B cell (primary cell): Measurements from ENCODE around the gene ELK1. TPM values are rescaled to one million over a fixed set of nuclear protein-coding genes. Genes with fewer than 3 reads are reported as not detected.
"Not testable (repeated sequence)": the region's sequence is repeated elsewhere in the genome, so short reads cannot be mapped to it uniquely, and the experiment has no call there.

Source experiments
- ATAC-seq: fragments of 200-7000 bp; cut with Tn5 transposase; one replicate; pipeline ENCODE4 v1.10.0; 2021; ENCODE audit warnings: low read depth, mild to moderate bottlenecking, moderate number of reproducible peaks, moderate library complexity
- CTCF ChIA-PET: fragments of 350-600 bp; sonication (Branson Sonifier 250); formaldehyde crosslinking; loops from one replicate; lab custom pipeline; 2021; ENCODE audit warnings: antibody characterized with exemption, inconsistent platforms; lab: Charles Lee
- POLR2A ChIA-PET: fragments of 350-600 bp; sonication (Branson Sonifier 250); formaldehyde crosslinking; loops from one replicate; lab custom pipeline; 2021; ENCODE audit warnings: antibody characterized with exemption; lab: Charles Lee
- DNase-seq: peaks from one replicate; pipeline ENCODE4 v3.0.0; 2013
- H2AFZ ChIP-seq: 2 replicates; pipeline ENCODE4 v1.6.1; 2012; ENCODE audit warnings: mild to moderate bottlenecking, low read depth, low read length; ENCODE audit not compliant: insufficient read depth, poor library complexity, severe bottlenecking
- H3K27ac ChIP-seq, 2 donors: 1 replicate in 1 of 2; 2 replicates in 1 of 2; pipeline ENCODE4 v1.5.1; 2012 to 2013; ENCODE audit warnings: low read length in 2 of 2, mild to moderate bottlenecking in 2 of 2, moderate library complexity in 1 of 2
- H3K27me3 ChIP-seq, 4 experiments: fragments of 200-600 bp in 1 of 4; sonication (generic) in 1 of 4; replicated peaks in 1 of 4; 1 replicate in 2 of 4; 2 replicates in 2 of 4; pipeline versions ENCODE4 v1.6.1 to v1.7.0; 2013 to 2016; ENCODE audit warnings: low read length in 3 of 4, mild to moderate bottlenecking in 2 of 4, mixed read lengths in 1 of 4, moderate library complexity in 1 of 4; ENCODE audit not compliant: insufficient read depth in 4 of 4, control insufficient read depth in 3 of 4; ENCODE audit errors: control extremely low read depth in 1 of 4
- H3K36me3 ChIP-seq, 2 experiments: replicated peaks in 1 of 2; 1 replicate in 1 of 2; 2 replicates in 1 of 2; pipeline versions ENCODE4 v1.6.1 to v1.7.1; 2013; ENCODE audit warnings: low read length in 1 of 2; ENCODE audit not compliant: insufficient read depth in 2 of 2, control insufficient read depth in 1 of 2; ENCODE audit errors: control extremely low read depth in 1 of 2, extremely low read depth in 1 of 2
- H3K4me1 ChIP-seq, 2 donors: fragments of 200-600 bp in 1 of 2; sonication (generic) in 1 of 2; 1 replicate in 1 of 2; 2 replicates in 1 of 2; pipeline versions ENCODE4 v1.5.1 to v1.6.1; 2013 to 2017; ENCODE audit warnings: low read length in 2 of 2; ENCODE audit not compliant: control insufficient read depth in 2 of 2, insufficient read depth in 2 of 2
- H3K4me2 ChIP-seq: replicated peaks from 2 replicates; pipeline ENCODE3; 2012; ENCODE audit warnings: mild to moderate bottlenecking, low read depth, low read length; ENCODE audit not compliant: poor library complexity, severe bottlenecking
- H3K4me3 ChIP-seq, 5 experiments: fragments of 200-600 bp in 1 of 5; sonication (generic) in 1 of 5; 1 replicate in 3 of 5; 2 replicates in 2 of 5; pipeline versions ENCODE4 v1.5.1 to v1.7.0; 2011 to 2016; ENCODE audit warnings: low read length in 4 of 5, mild to moderate bottlenecking in 4 of 5, low read depth in 2 of 5, control low read depth in 1 of 5, moderate library complexity in 1 of 5; ENCODE audit not compliant: insufficient read depth in 1 of 5; ENCODE audit errors: control extremely low read depth in 1 of 5, extremely low read depth in 1 of 5
- H3K79me2 ChIP-seq: fragments of 200-600 bp; sonication (generic); one replicate; pipeline ENCODE4 v1.6.0; 2016; ENCODE audit warnings: low read length; ENCODE audit not compliant: control insufficient read depth, insufficient read depth
- H3K9ac ChIP-seq: fragments of 200-600 bp; sonication (generic); 2 replicates; pipeline ENCODE4 v1.6.1; 2017; ENCODE audit warnings: mild to moderate bottlenecking, low read length, moderate library complexity
- H3K9me3 ChIP-seq, 3 donors: one replicate each; pipeline versions ENCODE4 v1.6.1 to v1.7.1; 2013; ENCODE audit warnings: low read length in 2 of 3; ENCODE audit not compliant: control insufficient read depth in 2 of 3, insufficient read depth in 1 of 3; ENCODE audit errors: control extremely low read depth in 1 of 3
- H4K20me1 ChIP-seq: 2 replicates; pipeline ENCODE4 v1.6.0; 2012; ENCODE audit warnings: mild to moderate bottlenecking, low read length; ENCODE audit not compliant: insufficient read depth, control insufficient read depth, poor library complexity, severe bottlenecking
- H3K27ac Mint-ChIP-seq: one replicate; pipeline ENCODE4 v1.8.0; 2021; ENCODE audit warnings: mixed read lengths
- H3K27me3 Mint-ChIP-seq: one replicate; pipeline ENCODE4 v1.8.0; 2021; ENCODE audit warnings: mixed read lengths
- H3K4me1 Mint-ChIP-seq: one replicate; pipeline ENCODE4 v1.8.0; 2021; ENCODE audit warnings: mixed read lengths
- H3K4me3 Mint-ChIP-seq: one replicate; pipeline ENCODE4 v1.8.0; 2021; ENCODE audit warnings: mixed read lengths
- H3K9me3 Mint-ChIP-seq: one replicate; pipeline ENCODE4 v1.8.0; 2022; ENCODE audit warnings: mixed read lengths; ENCODE audit not compliant: insufficient read depth
- EZH2 ChIP-seq: IDR thresholded peaks from 2 replicates; pipeline ENCODE4 v1.6.1; 2012; ENCODE audit warnings: borderline replicate concordance, low read depth, mild to moderate bottlenecking, moderate library complexity, low read length; ENCODE audit not compliant: insufficient read depth, poor library complexity, severe bottlenecking
- WGBS: methylation state at CpG from one replicate; pipeline ENCODE4 v1.1.5; 2013; ENCODE audit warnings: missing lambda C conversion rate; ENCODE audit not compliant: insufficient coverage; 5-methylcytosine and 5-hydroxymethylcytosine counted together
- intact Hi-C: fragments of 100-400 bp; cut with micrococcal nuclease; formaldehyde crosslinking; loops from one replicate; pipeline ENCODE4 v1.10.0; 2022
- polyA plus RNA-seq: library from polyadenylated mRNA; depleted of rRNA; stranded (reverse); fragments of >200 nt; gene quantifications from 2 replicates; pipeline ENCODE4 v1.2.3, GENCODE V29; 2012
- total RNA-seq, 2 donors: library from RNA; stranded (reverse); fragments of 120-200 nt in 1 of 2; gene quantifications; 1 replicate in 1 of 2; 2 replicates in 1 of 2; pipeline versions ENCODE4 v1.2.3 to v1.2.4, GENCODE V29; 2013 to 2022
- TF ChIP-seq, protein P1 (sequence below): fragments of 200-600 bp; IDR thresholded peaks from one replicate; pipeline ENCODE4 v1.8.0; 2022; ENCODE audit warnings: antibody characterized with exemption, mild to moderate bottlenecking

ELK1 gene
- total and polyA plus RNA-seq, 2 donors (not counting 1 experiment from before 2014, with no cell fraction given) = 14.2 to 22.7 TPM

DNA sequence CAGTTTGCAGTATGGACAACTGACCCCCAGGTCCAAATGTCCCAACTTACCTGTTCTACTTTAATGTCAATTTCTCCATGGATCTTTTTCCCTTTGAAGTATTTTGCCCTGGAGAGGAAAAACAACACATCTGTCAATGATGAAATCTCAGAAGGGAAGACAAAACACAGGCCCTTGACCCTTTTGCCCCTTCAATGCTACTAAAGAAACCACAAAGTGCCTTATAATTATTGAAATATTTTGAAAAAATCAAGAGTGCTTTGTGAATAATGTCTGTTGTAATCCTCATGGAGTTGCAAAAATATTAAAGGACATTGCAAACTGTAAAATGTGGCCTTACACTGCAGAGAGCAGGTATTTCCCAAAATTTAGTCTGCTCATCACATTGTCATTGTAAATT, 43.3 kb downstream of the ELK1 start:
- Mint-ChIP-seq H3K27me3 (no peaks in the 10 kb centered on the region), H3K4me1 (no peaks in the 10 kb centered on the region), H3K9me3 (no peaks in the 10 kb centered on the region), H3K4me3 (no peak overlapping the region), H3K27ac (no peak overlapping the region)
- Histone ChIP-seq H3K27ac (no peak overlapping the region), H3K4me3 (no peak overlapping the region), H4K20me1 (no peaks in the 10 kb centered on the region), H3K4me2 (no peak overlapping the region), H3K9me3 (no peaks in the 10 kb centered on the region), H3K79me2 (no peaks in the 10 kb centered on the region), H3K27me3 (no peaks in the 10 kb centered on the region), H3K9ac (no peak overlapping the region), H3K4me1 (no peaks in the 10 kb centered on the region), H3K36me3 (no peaks in the 10 kb centered on the region), H2AFZ (no peak overlapping the region)
- POLR2A ChIA-PET = no interaction called here
- DNase-seq (no peak), ATAC-seq (no peak)
- no peak for TF ChIP-seq EZH2
- TF ChIP-seq, protein P1, sequence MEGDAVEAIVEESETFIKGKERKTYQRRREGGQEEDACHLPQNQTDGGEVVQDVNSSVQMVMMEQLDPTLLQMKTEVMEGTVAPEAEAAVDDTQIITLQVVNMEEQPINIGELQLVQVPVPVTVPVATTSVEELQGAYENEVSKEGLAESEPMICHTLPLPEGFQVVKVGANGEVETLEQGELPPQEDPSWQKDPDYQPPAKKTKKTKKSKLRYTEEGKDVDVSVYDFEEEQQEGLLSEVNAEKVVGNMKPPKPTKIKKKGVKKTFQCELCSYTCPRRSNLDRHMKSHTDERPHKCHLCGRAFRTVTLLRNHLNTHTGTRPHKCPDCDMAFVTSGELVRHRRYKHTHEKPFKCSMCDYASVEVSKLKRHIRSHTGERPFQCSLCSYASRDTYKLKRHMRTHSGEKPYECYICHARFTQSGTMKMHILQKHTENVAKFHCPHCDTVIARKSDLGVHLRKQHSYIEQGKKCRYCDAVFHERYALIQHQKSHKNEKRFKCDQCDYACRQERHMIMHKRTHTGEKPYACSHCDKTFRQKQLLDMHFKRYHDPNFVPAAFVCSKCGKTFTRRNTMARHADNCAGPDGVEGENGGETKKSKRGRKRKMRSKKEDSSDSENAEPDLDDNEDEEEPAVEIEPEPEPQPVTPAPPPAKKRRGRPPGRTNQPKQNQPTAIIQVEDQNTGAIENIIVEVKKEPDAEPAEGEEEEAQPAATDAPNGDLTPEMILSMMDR = no peak
- CTCF ChIA-PET = no interaction called here
- intact Hi-C loops = no loop called here

DNA sequence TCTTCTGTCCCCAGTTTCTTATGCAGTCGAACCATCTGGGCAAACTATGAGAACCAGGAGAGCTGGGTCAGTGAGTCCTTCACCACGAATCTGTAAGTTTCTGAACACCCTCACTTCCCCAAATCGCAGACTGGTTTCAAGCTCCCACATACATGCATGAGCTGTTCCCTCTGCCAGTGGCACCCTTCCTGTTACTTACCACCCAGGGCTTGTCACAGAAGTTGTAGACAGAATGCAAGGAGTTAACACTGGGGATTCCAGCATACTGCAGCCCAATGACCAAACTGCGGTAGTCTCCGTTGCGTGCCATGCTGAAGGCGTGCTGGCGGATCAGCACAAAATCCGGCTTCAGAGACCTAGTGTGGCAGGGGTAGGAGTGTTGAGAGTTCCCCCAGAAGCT, 45.3 kb downstream of the ELK1 start:
- Mint-ChIP-seq H3K27me3 (peaks cover 2% of the 10 kb centered on the region), H3K4me1 (no peaks in the 10 kb centered on the region), H3K9me3 (no peaks in the 10 kb centered on the region), H3K27ac (no peak overlapping the region), H3K4me3 (no peak overlapping the region)
- CTCF ChIA-PET = no interaction called here
- DNase-seq (no peak), ATAC-seq (no peak)
- no peaks in the 10 kb centered on the region for H3K4me1 ChIP-seq
- peaks cover 0 to 3% (median 0%) of the 10 kb centered on the region in 3 donors for H3K9me3 ChIP-seq
- POLR2A ChIA-PET = no interaction called here
- H2AFZ ChIP-seq = no peak overlapping the region
- H3K36me3 ChIP-seq = no peaks in the 10 kb centered on the region
- H3K9ac ChIP-seq = no peak overlapping the region
- H3K79me2 ChIP-seq = no peaks in the 10 kb centered on the region
- no peak overlapping the region for H3K4me2 ChIP-seq
- TF ChIP-seq, protein P1 = no peak
- no peak for TF ChIP-seq EZH2
- no peak overlapping the region for H3K4me3 ChIP-seq
- no peak overlapping the region for H3K27ac ChIP-seq
- intact Hi-C loops = no loop called here
- no peaks in the 10 kb centered on the region for H3K27me3 ChIP-seq
- no CpG with 5 or more reads among the region's 9 CpGs for WGBS
- H4K20me1 ChIP-seq = no peaks in the 10 kb centered on the region

- POLR2A ChIA-PET, H3K4me3 Mint-ChIP-seq, ATAC-seq, H3K27me3 Mint-ChIP-seq, H3K27ac ChIP-seq, H4K20me1 ChIP-seq, H3K9me3 Mint-ChIP-seq, H3K36me3 ChIP-seq, intact Hi-C loops, H3K27ac Mint-ChIP-seq, H3K79me2 ChIP-seq, H3K4me1 Mint-ChIP-seq, H3K9me3 ChIP-seq, H3K9ac ChIP-seq, H3K4me2 ChIP-seq, DNase-seq, H3K27me3 ChIP-seq, H3K4me3 ChIP-seq, H3K4me1 ChIP-seq, H2AFZ ChIP-seq, CTCF ChIA-PET: not testable (repeated sequence)
- no CpG with 5 or more reads among the region's 4 CpGs for WGBS
Observed at GRCh38 chrX:47603125-47603524, 47.2 kb downstream of the ELK1 start.
